GM12872 (cell line): ENCODE measurements around the gene ZNF384.

Source experiments
- CTCF ChIP-seq: IDR thresholded peaks from 3 replicates; pipeline ENCODE4 v1.5.1; 2011; ENCODE audit warnings: low read depth, mild to moderate bottlenecking, low read length, moderate library complexity; ENCODE audit not compliant: insufficient read depth

Gene ZNF384

GRCh38 chr12:6688999-6689882, at the start of gene ZNF384:
Gene ZNF384 (minus strand): TSS chr12:6689375. CDS start chr12:6679520, 9,855 bp downstream.
- TF ChIP-seq CTCF = no peak

- TF ChIP-seq CTCF = no peak
Measured at GRCh38 chr12:6736754-6737153, 47.6 kb upstream of the ZNF384 start.

GRCh38 chr12:6735448-6736191, 46.4 kb upstream of the ZNF384 start:
- peak; percentile 78 for TF ChIP-seq CTCF

- no peak for TF ChIP-seq CTCF
Measured at GRCh38 chr12:6734506-6735387, 45.6 kb upstream of the ZNF384 start.

- TF ChIP-seq CTCF = peak; percentile 22; the same call in 1 of the 3 replicates
Measured at GRCh38 chr12:6730169-6730568, 41.0 kb upstream of the ZNF384 start.

- TF ChIP-seq CTCF = no peak
Measured at GRCh38 chr12:6729186-6729585, 40.0 kb upstream of the ZNF384 start.
